ENCODE results near the gene FCN3.
A peak's percentile ranks its signal among the peaks of the same experiment; 100 is the strongest.
"Not testable (repeated sequence)": the region's sequence is repeated elsewhere in the genome, so short reads cannot be mapped to it uniquely, and the experiment has no call there.

FCN3 gene

DNA sequence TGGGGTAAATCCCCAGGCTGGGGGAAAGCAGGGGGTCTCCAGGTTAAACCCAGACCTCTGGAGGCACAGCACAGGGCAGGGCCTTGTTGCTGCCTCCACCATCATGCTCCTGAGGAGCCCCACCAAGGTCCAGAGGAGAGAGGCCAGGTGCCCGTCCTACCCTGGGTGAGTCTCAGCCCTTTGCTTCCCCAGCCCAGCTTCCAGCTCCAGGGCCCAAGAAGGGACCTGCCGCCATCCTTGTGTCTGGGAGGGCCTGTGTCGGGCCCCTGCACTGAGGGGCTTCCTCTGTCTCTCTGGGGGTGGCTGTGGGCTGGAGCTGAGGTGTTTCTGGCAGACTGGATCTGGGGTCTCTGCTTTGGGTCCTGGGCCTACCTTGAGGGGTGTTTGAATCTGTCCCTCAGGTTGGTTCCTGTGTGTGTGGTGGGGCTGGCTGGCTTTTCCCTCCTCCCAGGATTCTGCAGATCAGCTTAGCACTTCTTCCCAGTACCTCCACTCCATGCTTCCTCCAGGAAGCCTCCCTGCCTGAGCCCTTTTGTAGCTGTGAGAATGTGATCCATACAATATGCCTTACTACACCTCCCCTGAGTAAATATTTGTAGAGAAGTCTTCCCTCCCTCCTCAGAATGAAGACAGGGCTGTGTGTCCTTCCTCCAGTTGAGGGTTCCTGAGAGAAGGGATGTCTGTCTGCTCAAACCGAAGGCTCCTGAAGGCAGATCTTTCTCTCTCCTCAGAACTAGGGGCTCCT is 24.0 kb upstream of the FCN3 start:
- DNase-seq: no peak

DNA sequence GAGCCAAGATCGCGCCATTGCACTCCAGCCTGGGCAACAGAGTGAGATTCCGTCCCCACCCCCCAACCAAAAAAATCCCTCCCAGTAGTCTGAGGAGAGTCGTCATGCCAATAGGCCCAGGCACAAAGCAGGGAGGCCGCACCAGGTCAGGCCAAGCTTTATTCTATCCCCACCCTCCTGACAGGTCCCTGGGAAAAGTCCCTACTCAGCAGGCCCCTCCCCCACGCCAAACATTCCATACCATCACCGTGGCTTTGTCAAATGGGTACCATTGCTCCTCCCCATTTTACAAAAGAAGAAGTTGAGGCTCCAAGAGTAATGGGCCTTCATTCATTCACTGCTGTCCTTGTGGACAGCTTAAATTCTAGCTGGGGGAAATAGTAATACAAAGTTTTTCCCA is 23.1 kb upstream of the FCN3 start:
- DNase-seq: no peak

DNA sequence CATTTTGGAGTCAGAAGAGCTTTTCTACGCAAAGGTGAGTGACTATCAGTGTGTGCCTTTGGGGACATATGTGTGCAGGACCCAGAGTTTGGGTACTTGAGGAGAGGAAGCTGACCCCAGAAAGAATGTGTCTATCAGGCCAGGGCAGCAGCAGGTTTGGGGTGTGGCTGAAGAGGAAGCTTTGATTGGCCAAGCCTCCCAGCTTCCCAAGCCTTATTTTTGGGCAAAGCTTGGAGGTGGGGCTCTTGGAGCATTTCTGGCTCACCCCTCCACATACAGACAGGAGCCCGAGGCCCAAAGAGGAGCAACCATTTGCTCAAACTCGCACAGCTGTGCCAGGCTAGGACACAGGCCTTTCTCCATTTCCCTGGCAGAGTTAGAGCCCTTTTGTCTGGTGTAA is 22.5 kb upstream of the FCN3 start:
- no peak for DNase-seq

DNA sequence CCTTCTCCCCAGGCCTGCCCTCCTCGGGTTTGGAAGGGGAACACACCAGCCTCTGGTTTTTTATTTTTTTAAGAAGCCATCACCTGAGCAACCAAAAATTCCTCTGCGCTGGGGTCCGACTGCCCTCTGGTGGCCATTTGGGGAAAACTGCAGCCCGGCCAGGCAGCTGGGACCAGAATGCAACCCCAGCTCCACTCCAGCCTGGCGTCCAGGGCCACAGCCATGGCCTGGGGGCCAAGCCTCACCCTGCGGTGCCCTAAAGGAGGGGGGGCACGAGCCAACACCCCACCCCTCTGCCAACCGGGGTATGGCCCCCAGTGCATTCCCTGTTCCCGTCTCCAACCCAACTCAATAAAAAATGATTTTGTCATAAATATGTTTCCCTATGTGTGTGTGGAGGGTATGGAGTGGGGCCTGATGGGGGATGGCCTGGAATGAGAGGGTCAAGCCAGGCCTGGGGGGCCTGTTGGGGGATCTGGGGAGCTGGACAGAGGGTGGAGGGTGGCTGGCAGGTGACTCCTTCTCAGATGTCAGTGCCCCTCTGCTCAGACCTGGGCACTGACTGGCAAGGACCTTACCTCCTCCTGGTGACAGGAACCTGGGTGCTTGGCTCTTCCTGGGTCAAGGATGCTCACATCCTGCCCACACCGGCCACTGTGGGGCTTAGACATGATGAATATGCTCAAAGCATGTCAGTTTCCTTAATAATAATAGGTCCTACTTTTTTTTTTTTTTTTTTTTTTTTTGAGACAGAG is 21.0 kb upstream of the FCN3 start:
- DNase-seq: peak; percentile 88

DNA sequence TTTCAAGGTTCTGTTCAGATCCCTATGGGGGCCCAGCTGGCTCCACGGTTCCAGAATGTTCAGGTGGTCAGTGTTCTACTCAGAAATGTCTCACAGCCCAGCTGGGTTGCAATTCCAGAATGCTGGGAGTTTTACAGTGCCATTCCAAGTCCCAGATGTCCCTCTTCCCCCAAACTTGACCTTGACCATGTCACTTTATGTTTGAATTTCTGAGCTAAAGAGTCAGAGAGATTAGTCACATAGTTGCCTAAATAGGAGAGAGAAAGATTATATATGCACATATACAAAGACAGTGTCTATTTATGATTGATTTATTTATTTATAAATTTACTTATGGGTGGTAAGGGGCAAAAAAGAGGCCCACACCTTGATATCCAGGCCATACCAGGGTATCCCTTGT is 20.3 kb upstream of the FCN3 start:
- DNase-seq: no peak

DNA sequence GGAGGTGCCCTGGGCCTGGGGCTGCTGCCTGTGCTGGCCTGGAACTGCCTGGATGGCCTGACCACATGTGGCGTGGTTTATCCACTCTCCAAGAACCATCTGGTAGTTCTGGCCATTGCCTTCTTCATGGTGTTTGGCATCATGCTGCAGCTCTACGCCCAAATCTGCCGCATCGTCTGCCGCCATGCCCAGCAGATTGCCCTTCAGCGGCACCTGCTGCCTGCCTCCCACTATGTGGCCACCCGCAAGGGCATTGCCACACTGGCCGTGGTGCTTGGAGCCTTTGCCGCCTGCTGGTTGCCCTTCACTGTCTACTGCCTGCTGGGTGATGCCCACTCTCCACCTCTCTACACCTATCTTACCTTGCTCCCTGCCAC is 19.6 kb upstream of the FCN3 start:
- no peak for DNase-seq

DNA sequence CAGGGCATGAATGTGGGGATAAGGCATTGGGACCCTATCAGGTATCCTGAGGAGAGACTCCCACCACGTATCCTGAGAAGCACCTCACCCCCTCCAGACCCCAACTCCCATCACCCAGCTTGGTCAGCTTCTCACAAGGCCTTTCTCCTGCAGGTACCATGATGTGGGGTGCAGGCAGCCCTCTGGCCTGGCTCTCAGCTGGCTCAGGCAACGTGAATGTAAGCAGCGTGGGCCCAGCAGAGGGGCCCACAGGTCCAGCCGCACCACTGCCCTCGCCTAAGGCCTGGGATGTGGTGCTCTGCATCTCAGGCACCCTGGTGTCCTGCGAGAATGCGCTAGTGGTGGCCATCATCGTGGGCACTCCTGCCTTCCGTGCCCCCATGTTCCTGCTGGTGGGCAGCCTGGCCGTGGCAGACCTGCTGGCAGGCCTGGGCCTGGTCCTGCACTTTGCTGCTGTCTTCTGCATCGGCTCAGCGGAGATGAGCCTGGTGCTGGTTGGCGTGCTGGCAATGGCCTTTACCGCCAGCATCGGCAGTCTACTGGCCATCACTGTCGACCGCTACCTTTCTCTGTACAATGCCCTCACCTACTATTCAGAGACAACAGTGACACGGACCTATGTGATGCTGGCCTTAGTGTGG is 19.1 kb upstream of the FCN3 start:
- no peak for DNase-seq

DNA sequence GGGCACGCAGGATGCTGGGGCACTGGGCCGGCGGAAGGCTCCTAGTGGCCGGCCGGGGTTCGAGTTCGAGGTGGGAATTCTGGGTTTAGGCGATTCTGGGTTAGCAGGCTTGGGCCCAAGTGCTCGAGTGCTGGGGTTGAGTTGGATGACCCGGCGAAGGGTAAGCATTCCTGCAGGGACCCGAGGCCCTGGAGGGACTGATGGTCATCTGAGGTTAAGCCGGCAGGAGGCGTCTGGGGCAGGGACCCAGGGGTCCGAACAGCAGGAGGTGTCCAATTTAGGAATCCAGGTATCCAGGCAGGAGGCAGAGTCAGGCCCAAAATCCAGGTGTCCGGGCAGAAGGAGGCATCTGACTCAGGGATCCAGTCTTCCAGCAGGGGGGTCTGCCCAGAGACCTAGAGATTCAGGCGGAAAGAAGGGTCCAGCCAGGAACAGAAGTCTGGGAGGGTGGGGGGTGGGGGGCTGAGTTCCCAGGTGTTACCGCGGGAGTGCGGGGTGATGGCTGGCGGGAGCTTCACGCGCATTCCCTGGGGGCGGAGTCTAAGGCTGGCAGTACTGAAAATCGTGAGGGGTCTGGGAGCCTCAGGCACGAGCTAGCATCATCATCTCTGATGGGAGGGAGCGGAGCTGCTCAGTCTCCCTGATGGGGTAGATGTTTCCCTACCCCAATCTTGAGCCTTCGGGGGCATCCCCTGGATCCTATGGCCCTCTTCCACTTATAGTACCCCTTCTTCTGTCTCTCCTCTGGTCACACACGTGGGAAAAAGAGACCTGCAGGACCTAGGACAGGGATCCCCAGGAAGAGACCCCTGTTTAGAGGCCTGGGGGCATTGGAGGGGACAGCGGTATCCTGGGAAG is 18.4 kb upstream of the FCN3 start:
- peak; percentile 77 for DNase-seq

DNA sequence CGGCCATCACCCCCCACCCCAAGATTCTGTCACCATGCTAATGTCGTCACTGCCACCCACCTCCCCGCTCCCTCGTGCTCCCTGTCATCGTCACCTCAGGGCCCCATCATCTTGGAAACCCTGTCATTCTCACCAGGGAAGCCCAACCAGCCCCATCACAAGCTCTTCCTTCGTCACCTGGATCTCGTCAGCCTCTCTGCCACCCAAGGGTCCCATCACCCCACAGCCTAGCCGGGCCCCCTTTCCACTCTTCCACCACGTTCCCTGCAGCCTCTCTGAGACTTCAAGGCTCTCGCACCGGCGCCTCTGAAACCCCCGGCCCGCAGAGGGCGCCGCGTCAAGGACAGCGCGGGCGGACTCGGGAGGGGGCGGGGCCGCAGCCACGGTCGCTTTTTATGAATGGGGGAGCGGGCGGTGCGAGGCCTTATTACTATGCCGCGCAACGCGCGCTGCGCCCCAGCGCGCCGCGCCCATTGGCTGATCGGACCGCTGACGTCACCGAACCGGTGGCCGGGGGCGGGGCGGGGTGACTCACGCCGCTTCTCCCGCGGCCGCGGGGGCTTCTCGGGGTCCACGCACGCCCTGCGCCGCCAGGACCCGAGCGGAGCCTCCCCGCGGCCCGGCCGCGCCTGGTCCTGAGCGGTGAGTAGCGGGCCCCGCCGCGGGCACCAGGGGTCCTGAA is 17.6 kb upstream of the FCN3 start, which contains the start of gene GPR3:
TSS of gene GPR3 (plus strand) at position 527 of the 682 bp plus-strand sequence. CDS start 1,177 bp downstream, outside the sequence.
- DNase-seq: peak; percentile 97

DNA sequence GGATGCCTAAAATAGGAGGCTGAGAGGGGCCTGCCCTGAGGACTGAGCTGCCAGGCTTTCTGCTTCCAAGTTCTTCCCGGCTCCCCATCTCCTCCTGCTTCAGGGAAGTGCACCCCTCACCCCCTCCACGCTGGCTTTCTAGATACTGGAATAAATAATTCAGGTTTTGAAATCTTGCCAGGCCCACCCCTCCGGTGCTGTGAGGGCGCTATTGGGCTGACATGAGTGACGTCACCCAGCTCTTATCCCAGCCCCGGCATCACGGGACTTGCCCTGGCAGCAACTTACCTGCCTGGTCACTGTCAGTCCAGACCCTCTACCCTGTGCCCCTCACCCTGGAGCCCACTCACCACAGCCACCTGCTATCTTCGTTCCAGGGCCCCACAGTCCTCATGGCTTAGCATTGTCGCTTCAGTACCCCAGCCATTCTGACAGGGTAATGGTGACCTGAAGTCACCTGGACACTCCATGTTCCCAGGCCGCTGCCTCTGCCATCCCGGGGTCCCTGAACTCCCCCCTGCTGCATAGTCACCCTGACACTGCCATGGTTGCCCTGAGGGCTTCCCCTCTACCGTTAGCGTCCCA is 17.0 kb upstream of the FCN3 start:
- peak; percentile 76 for DNase-seq

DNA sequence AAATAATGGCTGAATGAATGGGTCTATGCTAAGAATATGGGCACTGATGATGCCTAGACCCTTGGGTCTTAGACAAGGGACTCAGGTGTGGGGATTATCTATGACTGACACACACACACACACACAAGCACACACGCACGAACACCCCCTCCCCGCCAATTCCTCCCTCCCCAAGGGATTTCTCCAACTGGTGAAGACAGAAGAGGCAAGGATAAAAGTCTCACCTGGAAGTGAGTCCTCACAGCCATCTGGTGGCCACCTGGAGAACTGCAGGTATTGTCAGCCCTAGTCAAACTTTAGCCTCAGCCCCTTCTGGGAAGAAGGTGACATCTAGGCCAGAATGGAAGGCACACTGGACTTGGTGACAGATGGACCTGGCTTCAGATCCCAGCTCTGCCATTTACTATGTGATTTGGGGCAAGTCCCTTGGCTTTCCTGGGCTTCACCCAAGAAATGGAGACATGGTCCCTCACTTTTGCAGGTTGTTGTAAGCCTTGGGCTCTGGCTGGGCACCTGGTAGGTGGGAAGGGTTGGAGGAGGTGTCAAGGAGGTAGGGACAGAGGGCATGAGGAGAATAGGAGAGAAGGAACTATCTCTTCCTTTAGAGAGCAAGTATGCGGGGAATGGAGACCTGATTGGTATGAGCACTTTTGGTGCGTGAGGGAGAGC is 13.8 kb upstream of the FCN3 start:
- peak; percentile 86 for DNase-seq

DNA sequence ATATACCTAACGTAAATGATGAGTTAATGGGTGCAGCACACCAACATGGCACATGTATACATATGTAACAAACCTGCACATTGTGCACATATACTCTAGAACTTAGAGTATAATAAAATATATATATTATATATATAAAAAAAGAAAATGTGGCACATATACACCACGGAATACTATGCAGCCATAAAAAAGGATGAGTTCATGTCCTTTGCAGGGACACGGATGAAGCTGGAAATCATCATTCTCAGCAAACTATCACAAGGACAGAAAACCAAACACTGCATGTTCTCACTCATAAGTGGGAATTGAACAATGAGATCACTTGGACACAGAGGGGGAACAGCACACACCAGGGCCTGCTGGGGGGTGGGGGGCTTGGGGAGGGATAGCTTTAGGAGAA is 10.2 kb upstream of the FCN3 start:
- not testable (repeated sequence) for DNase-seq

DNA sequence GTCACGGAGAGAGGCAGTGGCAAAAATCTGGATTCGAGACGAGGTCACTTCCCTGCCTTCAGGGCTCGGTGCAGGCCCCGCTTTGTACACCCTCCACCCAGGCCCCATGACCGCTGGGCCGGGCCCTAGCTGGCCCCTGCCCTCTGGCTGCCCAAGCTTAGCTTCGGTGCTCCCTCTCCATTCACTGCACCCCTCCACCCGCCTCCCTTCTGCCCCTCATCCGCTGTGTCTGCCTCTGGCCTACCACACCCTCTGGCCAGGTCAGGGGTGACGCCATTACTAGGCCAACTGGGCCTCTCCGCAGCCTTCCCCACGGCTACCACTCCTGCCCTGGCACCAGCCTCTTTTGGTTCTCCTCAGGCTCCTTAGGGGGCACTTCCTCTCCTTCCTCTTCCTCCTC is 9.0 kb upstream of the FCN3 start:
- DNase-seq: no peak

DNA sequence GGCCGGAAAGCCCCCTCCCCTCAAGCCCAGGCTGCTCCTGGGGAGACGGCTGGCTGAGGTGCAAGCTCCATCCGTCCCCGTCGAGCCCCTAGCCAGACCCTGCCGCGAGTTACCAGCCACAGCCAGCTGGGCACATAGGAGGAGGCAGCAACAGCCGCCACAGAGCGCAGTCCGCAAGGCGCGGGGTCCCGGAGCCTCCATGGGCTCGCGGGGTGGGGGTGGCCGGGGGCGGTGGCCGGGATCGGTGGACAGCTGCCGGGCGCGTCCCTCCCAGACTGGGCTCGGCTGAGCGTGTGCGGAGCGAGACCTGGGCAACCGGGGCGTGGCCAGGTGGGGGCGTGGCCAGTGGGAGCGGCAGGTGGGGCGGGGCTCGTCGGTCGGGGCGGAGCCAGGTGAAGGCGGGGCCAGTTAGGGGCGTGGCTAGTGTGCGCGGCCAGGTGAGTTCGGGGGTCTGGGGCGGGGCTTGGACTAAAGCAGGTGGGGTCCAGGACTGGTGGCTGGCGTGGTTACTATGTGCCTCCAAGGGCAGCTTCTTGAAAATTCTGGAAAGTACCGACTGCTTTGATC is 8.5 kb upstream of the FCN3 start, which contains the start of gene CD164L2:
TSS of gene CD164L2 (minus strand) at position 295 of the 567 bp plus-strand sequence. CDS start at position 201, 94 bp downstream.
- peak; percentile 70 for DNase-seq

DNA sequence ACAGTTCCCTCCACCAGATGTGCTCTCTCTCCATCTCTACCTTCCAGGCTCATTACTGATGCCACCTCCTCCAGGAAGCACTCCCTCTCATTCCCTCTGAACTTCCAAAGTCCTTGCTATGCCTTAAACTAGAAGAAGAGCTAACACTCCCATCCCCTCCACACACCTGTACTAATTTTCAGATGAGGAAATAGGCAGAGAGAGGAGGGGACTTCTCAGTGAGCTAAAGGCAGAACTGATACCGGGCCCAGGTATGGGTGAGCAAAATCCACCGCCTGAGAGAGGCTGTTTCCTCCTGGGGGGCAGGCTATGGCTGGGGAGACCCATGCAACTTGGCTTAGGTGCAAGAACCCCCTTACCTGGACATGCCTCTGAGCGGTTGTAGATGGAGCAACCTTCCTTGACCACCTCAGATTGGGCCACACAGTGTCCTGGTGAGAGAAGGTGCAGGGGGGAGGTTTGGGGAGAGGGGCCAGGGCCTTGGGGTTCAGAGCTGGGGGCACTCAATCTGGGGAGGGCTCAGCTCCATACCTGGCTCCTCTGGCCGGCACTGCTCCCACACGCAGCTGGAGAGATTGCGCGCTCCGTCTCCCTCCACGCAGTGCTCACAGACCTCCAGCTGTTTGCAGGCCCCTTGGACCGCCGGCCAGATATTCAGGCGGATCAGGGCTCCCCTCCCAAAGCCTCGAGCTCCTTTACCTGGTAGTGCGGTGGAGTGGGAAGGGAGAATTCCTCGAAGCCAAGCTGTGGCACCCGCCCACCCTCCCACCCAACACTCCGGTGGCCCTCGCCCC is 7.5 kb upstream of the FCN3 start:
- no peak for DNase-seq

DNA sequence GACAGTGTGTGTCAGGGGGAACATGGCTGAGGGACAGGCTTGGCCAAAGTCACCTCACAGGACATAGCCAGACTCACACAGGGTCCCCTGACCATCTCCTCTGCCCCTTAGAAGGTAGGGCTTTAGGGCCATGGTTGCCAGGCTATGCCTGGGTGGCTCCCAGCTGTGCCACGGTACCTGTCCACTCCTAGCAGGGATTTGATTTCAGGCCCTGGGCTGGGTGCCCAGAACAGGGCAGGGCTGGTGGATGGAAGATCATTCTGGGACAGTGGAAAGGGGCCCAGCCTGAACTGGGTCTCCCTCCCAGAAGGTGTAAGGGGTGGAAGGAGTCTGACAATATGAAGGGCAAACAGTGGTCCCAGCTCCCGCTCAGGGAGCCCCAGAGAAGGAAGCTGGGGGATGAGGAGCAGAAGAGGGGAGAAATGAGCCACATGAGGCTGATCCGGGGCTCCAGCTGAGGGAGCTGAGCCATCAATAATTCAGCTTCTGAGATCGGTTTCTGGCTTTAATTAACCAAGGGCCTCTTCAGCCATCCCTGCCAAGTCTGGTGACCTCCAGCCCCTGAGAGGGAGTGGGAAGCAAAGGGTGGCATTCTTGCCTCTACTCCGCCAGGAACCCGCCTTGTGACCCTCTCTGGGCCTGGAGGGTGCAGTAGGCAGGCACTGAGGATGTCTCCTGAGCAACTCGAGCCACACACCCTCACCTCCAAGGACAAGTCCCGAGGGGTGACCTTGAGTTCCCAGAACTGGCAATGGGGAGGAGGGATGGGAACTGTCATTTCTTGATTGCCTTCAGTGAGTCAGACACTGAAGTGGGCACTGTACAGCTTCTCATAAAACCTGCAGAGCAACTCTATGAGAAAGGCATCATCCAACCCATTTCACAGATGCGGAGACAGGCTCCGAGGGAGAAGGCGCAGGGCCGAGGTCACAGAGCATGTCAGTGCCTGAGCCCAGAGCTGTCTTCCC is 6.4 kb upstream of the FCN3 start:
- DNase-seq: peak; percentile 58

DNA sequence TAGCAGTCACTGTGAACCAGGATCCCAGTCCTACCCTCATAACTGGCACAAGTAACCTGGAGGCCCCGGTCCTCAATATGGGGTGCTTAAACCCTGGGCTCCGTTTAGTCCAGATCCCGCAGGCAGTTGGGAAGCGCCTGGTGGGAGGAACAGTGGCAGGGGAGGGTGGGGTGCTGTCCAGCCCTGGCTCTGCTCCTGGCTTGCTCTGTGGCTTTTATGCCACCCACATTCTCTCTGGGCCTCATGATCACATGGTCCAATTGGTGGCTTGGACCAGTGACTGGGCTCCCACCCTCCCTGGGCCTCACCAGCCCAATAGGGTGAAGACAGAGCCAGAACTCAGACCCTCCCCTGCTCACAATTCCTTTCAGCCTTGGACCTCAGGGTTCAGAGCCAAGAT is 5.6 kb upstream of the FCN3 start:
- no peak for DNase-seq

DNA sequence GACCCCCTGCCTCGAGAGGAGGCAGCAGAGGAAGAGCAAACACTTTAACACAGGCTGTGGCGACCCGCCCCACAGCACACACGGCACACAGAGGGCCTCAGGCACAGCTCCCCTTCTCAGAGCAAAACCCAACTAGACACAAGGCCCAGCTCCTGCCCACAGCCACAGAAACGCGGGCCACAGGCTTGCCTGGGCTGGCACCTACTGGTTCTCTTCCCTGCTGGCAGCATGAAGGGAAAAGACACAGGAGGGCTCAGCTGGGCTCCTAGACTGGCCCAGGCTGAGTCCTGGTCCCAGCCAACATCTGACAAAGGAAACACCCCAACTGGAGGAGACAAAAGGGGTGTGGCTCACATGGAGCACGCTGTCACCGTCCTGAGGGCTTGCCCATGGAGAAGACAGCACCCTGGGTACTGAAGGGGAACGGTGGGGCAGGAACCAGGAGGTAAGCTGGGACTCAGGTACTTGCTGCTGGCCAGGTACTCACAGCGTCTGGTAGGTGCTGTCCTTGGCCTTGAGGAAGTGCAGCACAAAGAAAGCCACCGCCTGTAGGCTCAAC is 5.0 kb upstream of the FCN3 start:
- no peak for DNase-seq
